Glutamatergic neuron (in vitro differentiated cells): Measurements from ENCODE around the gene KCNH8. TPM values are rescaled to one million over a fixed set of nuclear protein-coding genes. Genes with fewer than 3 reads are reported as not detected.

ENCODE experiments used
- DNase-seq: peaks from one replicate; pipeline ENCODE4 v3.0.0; 2022
- H3K27ac Mint-ChIP-seq: one replicate; pipeline ENCODE4 v1.8.0; 2020; ENCODE audit warnings: mild to moderate bottlenecking, mixed read lengths, inconsistent platforms; ENCODE audit not compliant: unreplicated experiment
- H3K27me3 Mint-ChIP-seq: one replicate; pipeline ENCODE4 v1.8.0; 2020; ENCODE audit warnings: mild to moderate bottlenecking, moderate library complexity, mixed read lengths, inconsistent platforms; ENCODE audit not compliant: unreplicated experiment
- H3K36me3 Mint-ChIP-seq: one replicate; pipeline ENCODE4 v1.8.0; 2020; ENCODE audit warnings: mild to moderate bottlenecking, mixed read lengths, inconsistent platforms; ENCODE audit not compliant: unreplicated experiment
- H3K4me1 Mint-ChIP-seq: one replicate; pipeline ENCODE4 v1.8.0; 2020; ENCODE audit warnings: mild to moderate bottlenecking, low read depth, mixed read lengths, inconsistent platforms; ENCODE audit not compliant: unreplicated experiment
- H3K4me3 Mint-ChIP-seq: one replicate; pipeline ENCODE4 v1.8.0; 2020; ENCODE audit warnings: mild to moderate bottlenecking, mixed read lengths, inconsistent platforms; ENCODE audit not compliant: unreplicated experiment
- H3K9me3 Mint-ChIP-seq: one replicate; pipeline ENCODE4 v1.8.0; 2020; ENCODE audit warnings: mild to moderate bottlenecking, moderate library complexity, mixed read lengths, inconsistent platforms; ENCODE audit not compliant: unreplicated experiment
- CTCF ChIP-seq: fragments of 200-600 bp; sonication (generic); IDR thresholded peaks from one replicate; pipeline ENCODE4 v1.5.0; 2021; ENCODE audit not compliant: partially characterized antibody, unreplicated experiment
- total RNA-seq: library from RNA; stranded (reverse); fragmentation: NEBNext Ultra II Directional; extraction: Animal tissue kit (Norgen Biotek cat#: 25700); gene quantifications from one replicate; pipeline ENCODE4 v1.2.1, GENCODE V29; 2021; ENCODE audit not compliant: unreplicated experiment

The KCNH8 gene
- total RNA-seq, 1 donor from 2014 or later, result 30.9 TPM

- H3K9me3 Mint-ChIP-seq, result peaks cover under 1% of the 10 kb centered on the region
- H3K27me3 Mint-ChIP-seq, result no peaks in the 10 kb centered on the region
- DNase-seq, result no peak
- no peak overlapping the region for H3K4me3 Mint-ChIP-seq
- TF ChIP-seq CTCF, result no peak
- H3K4me1 Mint-ChIP-seq, result no peaks in the 10 kb centered on the region
- H3K27ac Mint-ChIP-seq, result no peak overlapping the region
- no peaks in the 10 kb centered on the region for H3K36me3 Mint-ChIP-seq
Observed at GRCh38 chr3:19425825-19426224, 277.5 kb downstream of the KCNH8 start.

GRCh38 chr3:19427422-19428149 is 279.3 kb downstream of the KCNH8 start:
- H3K9me3 Mint-ChIP-seq, result peaks cover 4% of the 10 kb centered on the region

GRCh38 chr3:19428729-19429128 is 280.4 kb downstream of the KCNH8 start:
- Mint-ChIP-seq H3K27ac (no peak overlapping the region), H3K4me3 (no peak overlapping the region), H3K9me3 (peaks cover 4% of the 10 kb centered on the region), H3K4me1 (peaks cover 6% of the 10 kb centered on the region), H3K27me3 (no peaks in the 10 kb centered on the region), H3K36me3 (no peaks in the 10 kb centered on the region)
- no peak for TF ChIP-seq CTCF
- no peak for DNase-seq

More at GRCh38 chr3:19427422-19428149, 279.3 kb downstream of the KCNH8 start:
- Mint-ChIP-seq H3K27me3 (no peaks in the 10 kb centered on the region), H3K27ac (no peak overlapping the region), H3K4me3 (no peak overlapping the region), H3K4me1 (peaks cover 2% of the 10 kb centered on the region), H3K36me3 (no peaks in the 10 kb centered on the region)
- DNase-seq, result no peak
- no peak for TF ChIP-seq CTCF

GRCh38 chr3:19432669-19433068 is 284.4 kb downstream of the KCNH8 start:
- Mint-ChIP-seq H3K27ac (no peak overlapping the region), H3K36me3 (no peaks in the 10 kb centered on the region), H3K27me3 (no peaks in the 10 kb centered on the region), H3K4me3 (no peak overlapping the region), H3K4me1 (peaks cover 6% of the 10 kb centered on the region), H3K9me3 (peaks cover 4% of the 10 kb centered on the region)
- TF ChIP-seq CTCF, result no peak
- no peak for DNase-seq

GRCh38 chr3:19436746-19437145 is 288.4 kb downstream of the KCNH8 start:
- Mint-ChIP-seq H3K27ac (no peak overlapping the region), H3K36me3 (no peaks in the 10 kb centered on the region), H3K9me3 (no peaks in the 10 kb centered on the region), H3K4me3 (no peak overlapping the region), H3K27me3 (no peaks in the 10 kb centered on the region), H3K4me1 (peaks cover 6% of the 10 kb centered on the region)
- DNase-seq, result no peak
- TF ChIP-seq CTCF, result no peak
